GM11168 (cell line): ENCODE data around the gene GET3.

Source experiments
- in situ Hi-C: fragments of 300-500 bp; cut with MboI; formaldehyde crosslinking; loops from one replicate; pipeline ENCODE4 v1.12.0; 2022; ENCODE audit warnings: low sequenced_read_pairs; ENCODE audit not compliant: unreplicated experiment

The GET3 gene

GRCh38 chr19:12777217-12778016 lies 40.1 kb downstream of the GET3 start:
- in situ Hi-C loops = no loop called here

- in situ Hi-C loops = no loop called here
These were observed 41.0 kb downstream of the GET3 start for GRCh38 chr19:12778017-12778904.

- in situ Hi-C loops = no loop called here
These were observed 41.5 kb downstream of the GET3 start for GRCh38 chr19:12778905-12779161.

- in situ Hi-C loops = no loop called here
These were observed 42.1 kb downstream of the GET3 start for GRCh38 chr19:12779162-12779993.

- in situ Hi-C loops = no loop called here
These were observed 44.8 kb downstream of the GET3 start for GRCh38 chr19:12782174-12782423.

- in situ Hi-C loops = no loop called here
These were observed 45.4 kb downstream of the GET3 start for GRCh38 chr19:12782424-12783290.

GRCh38 chr19:12783291-12783848 lies 46.1 kb downstream of the GET3 start:
- in situ Hi-C loops = no loop called here

GRCh38 chr19:12783849-12784393 lies 46.6 kb downstream of the GET3 start:
- in situ Hi-C loops = no loop called here

GRCh38 chr19:12784394-12784870 lies 47.1 kb downstream of the GET3 start:
- in situ Hi-C loops = no loop called here

GRCh38 chr19:12784871-12785430 lies 47.7 kb downstream of the GET3 start:
- in situ Hi-C loops = no loop called here

GRCh38 chr19:12785431-12786031 lies 48.2 kb downstream of the GET3 start:
- in situ Hi-C loops = no loop called here

GRCh38 chr19:12786141-12786870 lies 49.0 kb downstream of the GET3 start:
- in situ Hi-C loops = no loop called here

- in situ Hi-C loops = no loop called here
These were observed 49.7 kb downstream of the GET3 start for GRCh38 chr19:12786952-12787351.

- in situ Hi-C loops = no loop called here
These were observed 50.2 kb downstream of the GET3 start for GRCh38 chr19:12787458-12787857.

- in situ Hi-C loops = no loop called here
These were observed 50.9 kb downstream of the GET3 start for GRCh38 chr19:12788042-12788681.

GRCh38 chr19:12788682-12789097 lies 51.4 kb downstream of the GET3 start:
- in situ Hi-C loops = no loop called here

GRCh38 chr19:12789098-12789903 lies 52.0 kb downstream of the GET3 start:
- in situ Hi-C loops = no loop called here
